SIG-M5 (cell line): ENCODE measurements around the gene UBXN6.
A peak's percentile ranks its signal among the peaks of the same experiment; 100 is the strongest.

Experiments
- DNase-seq: peaks from one replicate; lab custom pipeline; 2025; lab: John Stamatoyannopoulos, UW

Gene UBXN6

GRCh38 chr19:4409123-4409933, 48.3 kb downstream of the UBXN6 start:
- no peak for DNase-seq

GRCh38 chr19:4406626-4407025, 51.0 kb downstream of the UBXN6 start:
- DNase-seq = no peak

- no peak for DNase-seq
These were observed 51.6 kb downstream of the UBXN6 start for GRCh38 chr19:4405977-4406376.

- DNase-seq = no peak
These were observed 54.4 kb downstream of the UBXN6 start for GRCh38 chr19:4403005-4403761.

- peak; percentile 97 for DNase-seq
These were observed 55.2 kb downstream of the UBXN6 start, which contains the start of gene CHAF1A for GRCh38 chr19:4402171-4403004. Gene CHAF1A, plus strand, starts transcription at chr19:4402640. Its CDS starts 123 bp downstream, at chr19:4402763.

DNA sequence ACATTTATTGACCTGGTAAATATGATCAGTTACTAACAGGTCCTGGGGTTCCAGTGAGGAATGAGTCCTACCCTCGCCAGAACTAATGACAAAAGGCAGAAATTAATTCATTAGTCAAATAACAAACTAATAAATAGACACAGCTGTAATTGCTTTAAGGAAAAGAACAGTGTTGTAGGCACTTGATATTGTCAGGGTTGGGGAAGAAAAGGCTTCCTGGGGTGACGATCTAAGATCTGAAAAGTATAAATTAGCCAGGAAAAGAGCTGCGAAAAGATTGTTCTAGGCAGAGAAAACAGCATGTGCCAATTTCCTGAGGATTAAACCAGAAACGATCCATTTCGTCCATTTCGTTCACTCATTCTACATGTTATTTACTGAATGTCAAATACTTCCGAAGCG, 55.8 kb downstream of the UBXN6 start:
- DNase-seq = no peak

DNA sequence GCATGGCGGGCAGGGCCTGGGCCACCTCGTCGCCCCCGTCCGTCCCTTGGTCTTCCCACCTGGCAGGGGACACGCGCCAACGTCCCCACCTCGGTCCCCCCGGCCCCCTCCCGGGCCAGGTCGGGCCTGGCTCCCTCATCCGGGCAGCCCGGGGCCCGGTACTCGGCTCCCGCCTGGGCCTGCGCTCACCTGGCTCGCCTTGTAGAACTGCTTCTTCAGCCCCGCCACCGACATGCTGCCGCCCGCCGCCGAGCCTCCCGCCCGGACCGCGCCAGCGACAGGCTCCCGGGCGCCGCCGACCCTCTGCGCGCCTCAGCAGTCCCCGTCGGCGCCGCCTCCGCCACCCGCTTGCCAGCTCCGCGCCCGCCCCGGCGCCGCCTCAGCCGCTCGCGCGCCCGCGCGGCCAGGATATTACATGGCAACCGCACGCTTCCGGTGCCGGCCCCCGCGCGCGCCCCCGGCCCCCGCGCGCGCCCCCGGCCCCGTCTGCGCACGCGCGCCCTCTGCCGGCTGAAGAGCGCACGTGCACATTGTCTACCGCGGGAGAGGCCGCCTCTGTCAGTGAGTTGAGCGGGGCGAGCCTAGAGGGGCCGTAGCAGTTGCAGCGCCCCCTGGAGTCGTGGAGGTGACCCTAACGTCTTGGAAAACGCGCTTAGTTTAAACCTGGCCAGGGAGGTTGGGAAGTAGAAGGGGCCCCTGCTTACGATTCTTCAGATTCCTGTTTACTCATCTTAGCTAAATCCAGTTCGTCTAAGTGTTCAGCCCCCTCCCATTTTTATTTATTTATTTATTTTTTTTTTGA, 57.3 kb downstream of the UBXN6 start, which contains the start of gene SH3GL1:
Gene SH3GL1 (minus strand): TSS at position 413 of the 802 bp plus-strand sequence. CDS start 179 bp downstream, at position 234.
- no peak for DNase-seq

- DNase-seq = no peak
These were observed 57.8 kb downstream of the UBXN6 start for GRCh38 chr19:4399812-4400134.

- DNase-seq = no peak
These were observed 60.4 kb downstream of the UBXN6 start for GRCh38 chr19:4396949-4397783.
